ENCODE results near the gene SCN3B. TPM values are rescaled to one million over a fixed set of nuclear protein-coding genes. Genes with fewer than 3 reads are reported as not detected.

The SCN3B gene
- total and polyA plus RNA-seq, 5 experiments from 2014 or later: not detected

DNA sequence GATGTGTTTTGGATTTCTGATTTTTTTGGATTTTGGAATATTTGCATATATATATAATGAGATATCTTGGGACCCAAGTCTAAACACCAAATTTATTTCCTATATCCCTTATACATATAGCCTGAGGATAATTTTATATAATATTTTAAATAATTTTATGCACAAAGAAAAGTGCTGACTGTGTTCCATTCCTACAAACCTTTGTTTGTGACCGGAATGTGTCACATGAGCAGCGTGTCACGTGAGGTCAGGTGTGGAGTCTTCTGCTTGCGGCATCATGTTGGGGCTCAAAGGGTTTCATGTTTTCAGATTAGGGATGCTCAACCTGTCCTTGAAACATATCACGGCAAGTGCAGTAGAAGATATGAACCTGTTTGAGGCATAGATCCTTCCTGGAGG, 65.6 kb downstream of the SCN3B start:
- H3K27ac Mint-ChIP-seq: no peak overlapping the region
- DNase-seq (no peak), ATAC-seq (no peak)
- H3K36me3 Mint-ChIP-seq: no peaks in the 10 kb centered on the region
- POLR2A ChIA-PET: no interaction called here
- no peak overlapping the region for H3K4me3 Mint-ChIP-seq
- H3K27me3 Mint-ChIP-seq: no peaks in the 10 kb centered on the region
- H3K4me1 Mint-ChIP-seq: no peaks in the 10 kb centered on the region
- no peaks in the 10 kb centered on the region for H3K9me3 Mint-ChIP-seq

GRCh38 chr11:123588117-123588863, 66.1 kb downstream of the SCN3B start:
- Mint-ChIP-seq H3K4me1 (no peaks in the 10 kb centered on the region), H3K4me3 (no peak overlapping the region), H3K27ac (no peak overlapping the region), H3K9me3 (no peaks in the 10 kb centered on the region), H3K27me3 (no peaks in the 10 kb centered on the region), H3K36me3 (no peaks in the 10 kb centered on the region)
- POLR2A ChIA-PET: no interaction called here
- DNase-seq (peak in 1 of 10 donors; percentile 23), ATAC-seq (no peak)

DNA sequence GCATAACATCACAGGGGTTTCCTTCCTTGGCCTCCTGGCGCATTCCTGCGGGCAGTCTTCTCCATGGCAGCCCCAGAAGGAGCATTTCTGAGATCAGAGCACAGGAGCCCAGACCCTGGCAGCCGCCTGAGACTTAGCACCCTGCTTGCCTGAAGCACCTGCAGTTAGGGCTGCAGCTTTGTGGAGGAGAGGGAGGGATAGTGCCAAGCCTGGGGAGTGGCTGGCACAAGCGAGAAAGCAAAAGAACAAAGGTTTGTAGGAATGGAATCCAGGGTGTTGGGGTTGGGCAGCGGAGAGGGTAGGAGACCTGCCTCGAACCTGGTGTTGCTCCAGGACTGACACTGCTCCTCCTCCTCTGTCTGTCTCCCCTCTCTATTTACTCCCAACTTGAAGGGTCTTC, 66.9 kb downstream of the SCN3B start:
- Mint-ChIP-seq H3K36me3 (no peaks in the 10 kb centered on the region), H3K27ac (no peak overlapping the region)

GRCh38 chr11:123587044-123587443, 67.4 kb downstream of the SCN3B start:
- Mint-ChIP-seq H3K4me1 (no peaks in the 10 kb centered on the region), H3K4me3 (no peak overlapping the region), H3K27ac (peak overlapping the region in 2 of 10 donors; percentile 3 to 46), H3K36me3 (no peaks in the 10 kb centered on the region), H3K9me3 (no peaks in the 10 kb centered on the region), H3K27me3 (peaks cover 0 to 4% (median 0%) of the 10 kb centered on the region in 5 donors)
- POLR2A ChIA-PET: no interaction called here
- DNase-seq: peak in 1 of 10 donors; percentile 24
- no peak for ATAC-seq

More for the DNA sequence above, 66.9 kb downstream of the SCN3B start:
- Mint-ChIP-seq H3K9me3 (no peaks in the 10 kb centered on the region), H3K27me3 (peaks cover 0 to 4% (median 0%) of the 10 kb centered on the region in 5 donors), H3K4me3 (no peak overlapping the region), H3K4me1 (no peaks in the 10 kb centered on the region)
- ATAC-seq: no peak
- DNase-seq: peak in 1 of 10 donors; percentile 44
- POLR2A ChIA-PET: no interaction called here

DNA sequence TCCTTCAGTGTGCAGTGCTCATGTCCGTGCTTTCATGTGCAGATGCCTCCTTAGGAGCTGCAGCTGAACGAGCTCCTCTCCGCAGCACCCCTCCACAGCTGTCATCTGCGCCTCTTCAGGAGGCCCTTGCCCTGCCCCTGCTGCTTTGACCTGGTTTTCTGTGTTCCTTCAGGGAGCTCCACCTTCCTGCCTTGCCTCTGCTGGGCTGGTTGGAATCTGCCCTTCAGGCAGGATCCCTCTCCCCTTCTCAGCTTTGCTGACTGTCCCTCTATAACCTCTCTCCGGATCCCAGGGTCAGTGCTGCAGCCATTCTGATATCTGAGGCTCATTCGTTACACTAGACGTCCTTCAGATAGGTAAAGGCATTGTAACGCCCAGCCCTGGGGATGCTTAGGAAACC, 67.9 kb downstream of the SCN3B start:
- no peaks in the 10 kb centered on the region for H3K9me3 Mint-ChIP-seq
- no peaks in the 10 kb centered on the region for H3K4me1 Mint-ChIP-seq
- peaks cover 0 to 5% (median 2%) of the 10 kb centered on the region in 5 donors for H3K27me3 Mint-ChIP-seq
- DNase-seq: peak in 1 of 10 donors; percentile 22
- peak overlapping the region in 1 of 10 donors; percentile 3 for H3K27ac Mint-ChIP-seq
- ATAC-seq: no peak
- POLR2A ChIA-PET: no interaction called here
- H3K36me3 Mint-ChIP-seq: no peaks in the 10 kb centered on the region
- H3K4me3 Mint-ChIP-seq: no peak overlapping the region

DNA sequence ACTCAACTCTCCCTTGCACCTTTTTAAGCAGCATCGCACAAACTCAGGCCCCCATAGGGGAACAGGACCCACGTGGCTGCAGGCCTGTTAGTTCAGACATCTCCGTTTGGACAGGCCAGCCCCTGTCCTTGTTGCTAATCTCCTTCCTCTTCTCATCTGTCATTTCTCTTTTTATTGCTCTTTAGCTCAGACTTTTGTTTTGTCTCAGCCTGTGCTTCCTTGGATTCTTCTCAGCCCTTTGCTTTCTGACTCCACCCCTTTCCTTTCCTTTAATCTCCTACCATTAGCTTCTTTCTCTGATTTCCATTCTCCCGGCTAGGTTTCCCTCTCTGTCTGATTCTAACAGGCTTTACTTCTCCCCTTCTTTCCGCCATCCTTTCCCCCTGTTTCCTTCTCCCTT, 68.7 kb downstream of the SCN3B start:
- POLR2A ChIA-PET: no interaction called here
- ATAC-seq (no peak), DNase-seq (no peak)
- H3K36me3 Mint-ChIP-seq: no peaks in the 10 kb centered on the region
- no peaks in the 10 kb centered on the region for H3K9me3 Mint-ChIP-seq
- H3K4me1 Mint-ChIP-seq: peaks cover 0 to 6% (median 3%) of the 10 kb centered on the region in 4 donors
- H3K27me3 Mint-ChIP-seq: peaks cover 0 to 13% (median 3%) of the 10 kb centered on the region in 5 donors
- no peak overlapping the region for H3K4me3 Mint-ChIP-seq
- peak overlapping the region in 2 of 10 donors; percentile 3 to 4 for H3K27ac Mint-ChIP-seq

DNA sequence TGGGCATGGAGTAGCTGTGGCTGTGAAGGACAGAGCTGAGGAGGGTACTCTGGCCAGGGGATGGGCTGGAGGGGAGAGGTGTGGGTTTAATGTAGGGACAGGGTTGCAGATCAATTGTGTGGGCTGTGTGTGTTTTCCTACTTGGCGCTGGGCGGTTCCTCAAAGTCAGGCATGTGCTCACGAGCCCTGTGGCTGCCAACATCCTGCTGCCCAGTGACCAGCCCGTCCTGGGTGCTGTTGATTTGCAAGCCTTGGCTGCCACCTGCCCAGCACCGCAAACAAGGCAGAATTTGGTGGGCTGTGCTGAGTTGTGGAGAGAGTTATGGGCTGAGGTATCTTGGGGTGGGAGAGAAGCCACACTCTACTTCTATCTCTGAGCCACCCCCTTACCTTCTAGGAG, 69.2 kb downstream of the SCN3B start:
- no peak for ATAC-seq

DNA sequence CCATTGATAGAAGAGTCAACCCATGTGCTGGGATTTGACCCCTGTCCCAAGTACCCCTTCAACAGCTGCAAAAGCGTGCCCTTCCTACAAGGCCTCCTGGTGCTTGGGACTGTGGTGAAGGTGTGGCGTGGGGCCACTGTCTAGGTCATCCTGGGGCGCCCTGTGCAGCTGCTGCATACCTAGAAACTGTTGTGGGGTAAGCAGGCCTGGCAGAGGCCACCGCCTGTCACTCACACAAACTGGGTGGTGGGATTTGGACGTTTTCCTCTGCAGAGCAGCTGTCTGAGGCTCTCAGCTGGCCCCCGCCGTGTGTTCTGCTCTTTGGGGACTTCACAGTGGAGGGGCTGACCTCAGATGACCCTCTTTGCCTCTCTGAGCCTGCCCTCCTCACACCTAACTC, 69.7 kb downstream of the SCN3B start:
- peaks cover 0 to 18% (median 3%) of the 10 kb centered on the region in 5 donors for H3K27me3 Mint-ChIP-seq
- no peaks in the 10 kb centered on the region for H3K9me3 Mint-ChIP-seq
- H3K36me3 Mint-ChIP-seq: no peaks in the 10 kb centered on the region
- DNase-seq (peak in 1 of 10 donors; percentile 34), ATAC-seq (no peak)
- H3K4me1 Mint-ChIP-seq: peaks cover 4 to 12% (median 7%) of the 10 kb centered on the region in 4 donors
- no peak overlapping the region for H3K4me3 Mint-ChIP-seq
- H3K27ac Mint-ChIP-seq: no peak overlapping the region
- POLR2A ChIA-PET: no interaction called here

More for the DNA sequence above, 69.2 kb downstream of the SCN3B start:
- Mint-ChIP-seq H3K4me1 (peaks cover 4 to 11% (median 6%) of the 10 kb centered on the region in 4 donors), H3K27me3 (peaks cover 0 to 18% (median 3%) of the 10 kb centered on the region in 5 donors), H3K27ac (no peak overlapping the region), H3K36me3 (no peaks in the 10 kb centered on the region), H3K4me3 (no peak overlapping the region), H3K9me3 (no peaks in the 10 kb centered on the region)
- POLR2A ChIA-PET: no interaction called here
- peak in 1 of 10 donors; percentile 16 for DNase-seq

DNA sequence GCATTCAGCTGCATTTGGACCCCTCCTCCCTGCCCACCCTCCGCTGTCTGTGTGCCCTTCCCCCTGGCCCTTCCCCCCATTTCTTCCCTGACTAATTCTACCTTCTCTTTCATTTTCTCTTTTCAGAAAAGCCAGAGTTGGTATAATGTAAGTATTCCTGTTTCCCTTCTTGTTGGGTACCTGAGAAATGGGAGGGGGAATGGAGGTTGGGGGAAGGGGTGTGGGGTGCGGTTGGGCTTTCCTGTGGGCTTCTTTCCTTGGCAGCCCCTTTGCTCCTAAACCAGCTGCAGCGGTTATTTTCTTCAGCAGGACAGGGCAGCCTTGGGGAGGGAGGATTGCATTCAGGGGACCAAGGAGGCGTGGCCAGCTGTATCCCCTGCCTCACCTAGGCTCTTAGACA, 70.2 kb downstream of the SCN3B start:
- Mint-ChIP-seq H3K4me1 (peaks cover 4 to 12% (median 7%) of the 10 kb centered on the region in 4 donors), H3K4me3 (no peak overlapping the region), H3K36me3 (no peaks in the 10 kb centered on the region), H3K27me3 (peaks cover 0 to 18% (median 3%) of the 10 kb centered on the region in 5 donors), H3K9me3 (no peaks in the 10 kb centered on the region), H3K27ac (no peak overlapping the region)
- DNase-seq: no peak
- no peak for ATAC-seq
- POLR2A ChIA-PET: no interaction called here

GRCh38 chr11:123582992-123583504, 71.4 kb downstream of the SCN3B start:
- Mint-ChIP-seq H3K27ac (no peak overlapping the region), H3K4me3 (no peak overlapping the region), H3K9me3 (no peaks in the 10 kb centered on the region), H3K4me1 (peaks cover 4 to 12% (median 7%) of the 10 kb centered on the region in 4 donors), H3K27me3 (peaks cover 0 to 18% (median 3%) of the 10 kb centered on the region in 5 donors), H3K36me3 (no peaks in the 10 kb centered on the region)
- DNase-seq (no peak), ATAC-seq (no peak)
- POLR2A ChIA-PET: no interaction called here

GRCh38 chr11:123581651-123582399, 72.6 kb downstream of the SCN3B start:
- ATAC-seq (no peak), DNase-seq (peak in 1 of 10 donors; percentile 42)
- peaks cover 0 to 18% (median 3%) of the 10 kb centered on the region in 5 donors for H3K27me3 Mint-ChIP-seq
- H3K4me1 Mint-ChIP-seq: peaks cover 7 to 17% (median 11%) of the 10 kb centered on the region in 4 donors
- POLR2A ChIA-PET: no interaction called here
- no peak overlapping the region for H3K4me3 Mint-ChIP-seq
- H3K36me3 Mint-ChIP-seq: no peaks in the 10 kb centered on the region
- H3K9me3 Mint-ChIP-seq: no peaks in the 10 kb centered on the region
- H3K27ac Mint-ChIP-seq: no peak overlapping the region

- H3K27me3 Mint-ChIP-seq: peaks cover 0 to 18% (median 4%) of the 10 kb centered on the region in 5 donors
- H3K36me3 Mint-ChIP-seq: no peaks in the 10 kb centered on the region
- H3K4me1 Mint-ChIP-seq: peaks cover 12 to 26% (median 18%) of the 10 kb centered on the region in 4 donors
- no peaks in the 10 kb centered on the region for H3K9me3 Mint-ChIP-seq
- ATAC-seq: peak; percentile 91 to 95
- POLR2A ChIA-PET: interaction anchor here (0.7 kb wide), 1 partner anchor 1522 kb away, joined by 3 read pairs; no protein-coding TSS in a partner anchor
- no peak overlapping the region for H3K27ac Mint-ChIP-seq
- peak overlapping the region in 5 of 10 donors; percentile 1 to 45 (median 10) for H3K4me3 Mint-ChIP-seq
- DNase-seq: peak; percentile 37 to 80 (median 60)
Measured at GRCh38 chr11:123580557-123581275, 73.7 kb downstream of the SCN3B start.

Measured in naive thymus-derived CD8-positive, alpha-beta T cell (primary cell).